ENCODE data around the gene NRIP1. TPM values are rescaled to one million over a fixed set of nuclear protein-coding genes. Genes with fewer than 3 reads are reported as not detected.

NRIP1 gene
- total RNA-seq, 1 experiment from 2014 or later: 19.1 TPM

- H3K36me3 ChIP-seq (ENCODE audit: control insufficient read depth, insufficient read depth, low read length): no peaks in the 10 kb centered on the region
- ATAC-seq: no peak
- no peaks in the 10 kb centered on the region for H3K27me3 ChIP-seq (ENCODE audit: control insufficient read depth, insufficient read depth, low read length)
- H3K27ac ChIP-seq (ENCODE audit: low read length): no peak overlapping the region
- H3K9me3 ChIP-seq (ENCODE audit: control insufficient read depth, insufficient read depth, low read depth, low read length): no peaks in the 10 kb centered on the region
- DNase-seq (ENCODE audit: low read depth, low spot score): no peak
- peaks cover 5% of the 10 kb centered on the region; the same call in 1 of the 2 replicates for H3K4me1 ChIP-seq (ENCODE audit: control insufficient read depth, insufficient read depth, low read length)
- ChIA-PET CTCF (no interaction called here), POLR2A (no interaction called here)
- intact Hi-C loops (cut with micrococcal nuclease; ENCODE audit: unreplicated experiment): no loop called here
- in situ Hi-C loops (cut with HindIII; ENCODE audit: low pct_unique_long_range_greater_than_20kb, low sequenced_read_pairs): no loop called here
- no TSS peak for BruUV-seq (replicated peaks)
- H3K4me3 ChIP-seq (ENCODE audit: low read depth in 2 of 2, low read length in 2 of 2): no peak overlapping the region
- TF ChIP-seq CTCF (IDR thresholded peaks at IDR 0.05): no peak
- TF ChIP-seq TCF7L2 (IDR thresholded peaks at IDR 0.05; ENCODE audit: low read depth, low read length): no peak
- no peak for TF ChIP-seq SIN3A (IDR thresholded peaks at IDR 0.05; ENCODE audit: borderline replicate concordance, insufficient read depth, low read depth, low read length)
- TF ChIP-seq POLR2AphosphoS5 (IDR thresholded peaks at IDR 0.05; ENCODE audit: low read depth, low read length): no peak
- no peak for TF ChIP-seq REST (IDR thresholded peaks at IDR 0.05; ENCODE audit: insufficient read depth in 1 of 2, low read depth in 2 of 2, low read length in 1 of 2)
Observed at GRCh38 chr21:15004721-15005370, 60.0 kb downstream of the NRIP1 start.

- no peaks in the 10 kb centered on the region for H3K36me3 ChIP-seq (ENCODE audit: control insufficient read depth, insufficient read depth, low read length)
- no peak overlapping the region for H3K27ac ChIP-seq (ENCODE audit: low read length)
- H3K27me3 ChIP-seq (ENCODE audit: control insufficient read depth, insufficient read depth, low read length): no peaks in the 10 kb centered on the region
- H3K4me1 ChIP-seq (ENCODE audit: control insufficient read depth, insufficient read depth, low read length): peaks cover 5% of the 10 kb centered on the region; the same call in 1 of the 2 replicates
- ChIA-PET CTCF (no interaction called here), POLR2A (no interaction called here)
- H3K9me3 ChIP-seq (ENCODE audit: control insufficient read depth, insufficient read depth, low read depth, low read length): no peaks in the 10 kb centered on the region
- TF ChIP-seq CTCF (IDR thresholded peaks at IDR 0.05): no peak
- TF ChIP-seq POLR2AphosphoS5 (IDR thresholded peaks at IDR 0.05; ENCODE audit: low read depth, low read length): no peak
- TF ChIP-seq TCF7L2 (IDR thresholded peaks at IDR 0.05; ENCODE audit: low read depth, low read length): no peak
- TF ChIP-seq SIN3A (IDR thresholded peaks at IDR 0.05; ENCODE audit: borderline replicate concordance, insufficient read depth, low read depth, low read length): no peak
- no peak for TF ChIP-seq REST (IDR thresholded peaks at IDR 0.05; ENCODE audit: insufficient read depth in 1 of 2, low read depth in 2 of 2, low read length in 1 of 2)
- in situ Hi-C loops (cut with HindIII; ENCODE audit: low pct_unique_long_range_greater_than_20kb, low sequenced_read_pairs): no loop called here
- no peak overlapping the region for H3K4me3 ChIP-seq (ENCODE audit: low read depth in 2 of 2, low read length in 2 of 2)
- DNase-seq (ENCODE audit: low read depth, low spot score) (no peak), ATAC-seq (no peak)
- intact Hi-C loops (cut with micrococcal nuclease; ENCODE audit: unreplicated experiment): no loop called here
- no TSS peak for BruUV-seq (replicated peaks)
Observed at GRCh38 chr21:15003463-15004135, 61.2 kb downstream of the NRIP1 start.
